HFF-Myc (cell line): ENCODE data around the gene ADRB2.

Experiments used
- DNase-seq: peaks from one replicate; pipeline ENCODE4 v3.0.0-alpha.2; 2011; ENCODE audit warnings: low read depth; ENCODE audit errors: extremely low read depth
- H3K4me3 ChIP-seq: replicated peaks from 2 replicates; pipeline ENCODE4 v1.5.1; 2011; ENCODE audit warnings: low read depth, mild to moderate bottlenecking, control low read depth, low read length
- TF ChIP-seq, protein P1 (sequence below): IDR thresholded peaks from 2 replicates; pipeline ENCODE4 v1.5.1; 2012; ENCODE audit warnings: mild to moderate bottlenecking, low read depth, low read length, control low read depth; ENCODE audit errors: missing control alignments

The ADRB2 gene

DNA sequence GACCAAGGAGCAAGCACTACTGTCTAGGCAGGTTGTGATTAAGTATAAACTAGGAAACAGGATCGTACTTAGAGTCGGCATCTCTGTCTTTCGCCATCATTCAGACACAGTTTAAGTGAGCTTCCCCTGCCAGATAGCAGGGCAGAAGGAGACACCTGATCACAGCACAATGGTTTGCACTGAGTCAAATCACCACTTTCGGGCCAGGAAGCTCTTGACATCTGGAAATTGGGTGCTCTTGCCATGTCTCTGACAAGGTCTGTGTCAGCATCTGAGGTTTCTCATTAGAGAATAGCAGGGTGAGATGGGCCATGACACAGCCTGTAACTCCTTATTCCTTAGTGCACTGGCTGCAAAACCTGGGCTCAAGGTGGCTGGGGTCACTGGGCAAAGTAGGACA is 8.3 kb downstream of the ADRB2 start:
- no peak overlapping the region for H3K4me3 ChIP-seq
- TF ChIP-seq, protein P1, sequence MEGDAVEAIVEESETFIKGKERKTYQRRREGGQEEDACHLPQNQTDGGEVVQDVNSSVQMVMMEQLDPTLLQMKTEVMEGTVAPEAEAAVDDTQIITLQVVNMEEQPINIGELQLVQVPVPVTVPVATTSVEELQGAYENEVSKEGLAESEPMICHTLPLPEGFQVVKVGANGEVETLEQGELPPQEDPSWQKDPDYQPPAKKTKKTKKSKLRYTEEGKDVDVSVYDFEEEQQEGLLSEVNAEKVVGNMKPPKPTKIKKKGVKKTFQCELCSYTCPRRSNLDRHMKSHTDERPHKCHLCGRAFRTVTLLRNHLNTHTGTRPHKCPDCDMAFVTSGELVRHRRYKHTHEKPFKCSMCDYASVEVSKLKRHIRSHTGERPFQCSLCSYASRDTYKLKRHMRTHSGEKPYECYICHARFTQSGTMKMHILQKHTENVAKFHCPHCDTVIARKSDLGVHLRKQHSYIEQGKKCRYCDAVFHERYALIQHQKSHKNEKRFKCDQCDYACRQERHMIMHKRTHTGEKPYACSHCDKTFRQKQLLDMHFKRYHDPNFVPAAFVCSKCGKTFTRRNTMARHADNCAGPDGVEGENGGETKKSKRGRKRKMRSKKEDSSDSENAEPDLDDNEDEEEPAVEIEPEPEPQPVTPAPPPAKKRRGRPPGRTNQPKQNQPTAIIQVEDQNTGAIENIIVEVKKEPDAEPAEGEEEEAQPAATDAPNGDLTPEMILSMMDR: no peak
- no peak for DNase-seq

DNA sequence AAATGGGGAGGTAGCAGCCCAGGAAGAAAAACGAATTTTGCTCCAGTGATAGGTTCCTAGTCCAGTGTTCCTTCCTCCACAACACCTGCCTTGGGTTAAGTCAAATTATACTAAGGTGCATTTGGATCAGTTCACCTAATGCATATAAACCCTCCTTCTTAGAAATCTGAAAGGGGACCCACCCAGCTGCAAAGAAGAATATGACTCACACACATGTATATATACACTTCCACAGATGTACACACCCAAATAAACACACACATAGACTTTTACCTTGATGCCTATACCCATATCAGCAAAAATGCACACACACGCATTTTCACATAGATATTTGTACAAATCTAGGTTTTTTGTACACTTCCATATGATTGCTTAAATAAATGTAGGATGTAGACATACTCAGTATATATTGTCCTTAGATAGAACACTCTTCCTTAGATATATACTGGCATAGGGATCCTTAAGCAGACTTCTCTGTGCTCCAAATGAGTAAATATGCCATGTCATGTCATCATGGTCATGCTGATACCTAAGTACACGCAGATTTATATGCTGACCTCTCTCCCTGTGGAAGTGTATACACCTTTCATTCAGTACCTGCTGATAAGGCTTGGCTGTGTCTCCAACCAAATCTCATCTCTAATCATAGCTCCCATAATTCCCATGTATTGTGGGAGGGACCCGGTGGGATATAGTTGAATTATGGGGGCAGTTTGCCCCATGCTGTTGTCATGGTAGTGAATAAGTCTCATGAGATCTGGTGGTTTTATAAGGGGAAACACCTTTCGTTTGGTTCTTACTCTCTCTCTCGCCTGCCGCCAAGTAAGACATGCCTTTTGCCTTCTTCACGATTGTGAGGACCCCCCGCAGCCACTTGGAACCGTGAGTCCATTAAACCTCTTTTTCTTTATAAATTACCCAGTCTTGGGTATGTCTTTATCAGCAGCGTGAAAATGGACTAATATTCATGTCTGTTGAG is 10.2 kb downstream of the ADRB2 start:
- TF ChIP-seq, protein P1: no peak

DNA sequence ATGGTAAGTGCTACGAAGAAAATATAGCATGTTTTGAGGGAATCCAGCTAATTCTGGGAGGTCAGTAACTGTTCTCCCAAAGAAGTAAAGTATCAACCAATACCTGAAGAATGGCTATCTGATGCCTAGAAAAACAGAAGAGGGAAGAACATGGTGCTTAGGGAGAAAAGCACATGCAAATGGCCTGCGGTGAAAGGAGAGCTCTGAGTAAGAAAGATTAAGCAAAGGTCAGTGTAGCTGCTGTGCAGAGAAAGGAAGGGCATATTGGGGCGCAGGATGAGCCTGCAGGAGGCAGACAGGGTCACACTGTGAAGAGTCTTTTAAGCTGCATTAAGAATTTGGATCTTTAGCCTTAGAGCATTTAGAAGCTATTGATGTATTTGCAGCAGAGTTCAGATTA is 11.0 kb downstream of the ADRB2 start:
- no peak for DNase-seq
- TF ChIP-seq, protein P1: no peak
- H3K4me3 ChIP-seq: no peak overlapping the region

More for the DNA sequence above, 10.2 kb downstream of the ADRB2 start:
- H3K4me3 ChIP-seq: no peak overlapping the region
- no peak for DNase-seq

DNA sequence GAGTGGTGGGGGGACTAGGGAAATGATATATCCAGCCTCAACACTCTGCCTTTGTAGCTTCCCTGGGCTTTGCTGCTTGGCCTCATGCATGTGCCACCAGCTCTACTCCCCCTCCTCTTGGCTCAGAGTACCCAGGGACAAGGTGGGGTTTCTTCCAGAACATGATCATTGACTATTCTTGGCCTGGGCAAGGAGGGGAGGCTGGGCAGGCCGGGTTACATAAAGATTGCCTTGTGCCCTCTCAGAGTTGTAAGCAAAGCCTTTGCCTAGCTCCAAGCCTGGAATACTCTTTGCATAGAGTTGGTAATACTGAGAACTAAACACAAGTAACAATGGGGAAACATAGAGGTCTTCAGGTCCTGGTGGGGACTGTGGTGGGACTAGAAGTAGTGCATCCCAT is 11.9 kb downstream of the ADRB2 start:
- no peak for DNase-seq
- TF ChIP-seq, protein P1: no peak
- H3K4me3 ChIP-seq: no peak overlapping the region

DNA sequence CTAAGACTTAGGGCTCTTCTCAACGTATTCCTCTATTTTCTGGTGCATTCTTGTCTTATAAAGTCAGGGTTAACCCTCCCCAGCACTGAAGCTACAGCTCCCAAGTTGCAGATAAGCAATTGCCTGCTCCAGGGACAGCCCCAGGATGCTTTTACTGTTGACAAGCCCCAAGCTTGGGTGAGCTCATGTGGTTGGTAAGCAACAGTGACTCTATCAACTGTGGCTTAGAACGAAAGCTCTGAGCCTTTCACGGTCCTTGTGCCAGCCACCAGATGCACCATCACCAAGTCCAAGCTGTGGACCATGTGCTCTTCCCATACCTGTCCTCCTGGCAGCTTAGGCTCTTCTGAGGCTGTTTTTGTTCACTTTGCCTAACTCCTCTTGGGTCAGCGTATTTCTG is 13.5 kb downstream of the ADRB2 start:
- TF ChIP-seq, protein P1: no peak
- DNase-seq: no peak
- no peak overlapping the region for H3K4me3 ChIP-seq

DNA sequence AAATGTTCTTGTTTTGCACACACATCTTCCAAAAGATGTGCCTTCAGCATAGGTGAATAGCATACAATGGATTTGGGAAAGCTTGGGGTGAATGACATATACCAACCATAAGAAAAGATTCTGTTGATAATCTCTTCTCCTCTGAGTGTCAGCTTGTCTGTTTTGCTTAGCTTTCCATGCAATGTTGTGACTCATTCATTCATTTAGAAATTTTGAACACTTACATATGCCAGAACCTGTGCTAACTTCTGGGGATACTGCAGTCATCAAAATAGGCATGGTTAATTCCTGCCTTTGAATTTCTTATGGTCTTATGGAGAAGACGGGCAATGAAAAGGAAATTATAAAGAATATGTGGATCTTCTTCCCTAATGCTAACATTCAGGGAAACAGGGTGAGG is 14.1 kb downstream of the ADRB2 start:
- H3K4me3 ChIP-seq: no peak overlapping the region
- TF ChIP-seq, protein P1: no peak
- no peak for DNase-seq

DNA sequence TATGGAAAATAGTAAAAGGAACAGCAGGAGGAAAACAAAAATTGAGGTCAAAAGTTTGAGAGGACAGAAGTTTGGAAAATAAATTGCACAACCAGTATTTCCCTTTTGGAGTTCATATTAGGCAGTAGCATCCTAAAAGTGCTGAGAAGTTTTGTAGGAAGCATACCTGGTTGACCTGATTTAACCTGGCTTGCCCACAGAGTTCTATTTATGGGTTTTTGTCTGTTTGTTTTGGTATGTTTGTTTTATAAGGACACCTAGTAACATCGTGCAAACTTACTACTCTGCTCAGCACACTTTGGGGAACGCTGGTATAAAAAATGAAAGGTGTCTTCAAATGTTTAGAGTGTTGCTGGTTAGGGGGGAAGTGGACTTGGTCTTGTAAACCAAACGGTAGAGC is 15.1 kb downstream of the ADRB2 start:
- TF ChIP-seq, protein P1: no peak
- no peak overlapping the region for H3K4me3 ChIP-seq
- DNase-seq: no peak
